GM19372 (cell line): ENCODE data around the gene PCDHGA1.
"Not testable (repeated sequence)": the region's sequence is repeated elsewhere in the genome, so short reads cannot be mapped to it uniquely, and the experiment has no call there.

Source experiments
- ATAC-seq: cut with Tn5 transposase; IDR thresholded peaks from one replicate; pipeline ENCODE4 v1.9.1; 2021; ENCODE audit warnings: mild to moderate bottlenecking, low read depth, moderate library complexity; ENCODE audit not compliant: unreplicated experiment

PCDHGA1 gene

DNA sequence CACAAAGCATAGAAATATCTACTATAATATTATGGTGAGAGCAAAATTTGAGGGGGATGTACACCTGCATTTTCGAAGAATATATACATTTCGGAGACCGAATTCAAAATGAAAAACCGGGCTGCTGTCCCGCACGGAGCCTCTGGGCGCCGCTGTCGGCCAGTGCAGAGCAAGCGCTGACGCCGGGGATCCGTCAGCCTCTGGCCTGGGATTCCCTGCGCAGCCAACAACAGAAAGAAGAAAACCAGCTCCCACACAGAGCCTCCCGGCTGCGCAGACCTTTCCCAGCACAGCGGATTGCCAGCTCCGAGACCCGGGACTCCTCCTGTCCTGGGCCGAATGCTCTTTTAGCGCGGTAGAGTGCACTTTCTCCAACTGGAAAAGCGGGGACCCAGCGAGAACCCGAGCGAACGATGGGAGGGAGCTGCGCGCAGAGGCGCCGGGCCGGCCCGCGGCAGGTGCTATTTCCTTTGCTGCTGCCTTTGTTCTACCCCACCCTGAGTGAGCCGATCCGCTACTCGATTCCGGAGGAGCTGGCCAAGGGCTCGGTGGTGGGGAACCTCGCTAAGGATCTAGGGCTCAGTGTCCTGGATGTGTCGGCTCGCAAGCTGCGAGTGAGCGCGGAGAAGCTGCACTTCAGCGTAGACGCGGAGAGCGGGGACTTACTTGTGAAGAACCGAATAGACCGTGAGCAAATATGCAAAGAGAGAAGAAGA is 77.6 kb downstream of the PCDHGA1 start, which contains the start of gene PCDHGB6:
Gene PCDHGB6, plus strand, starts transcription at position 232 of the 716 bp plus-strand sequence. Its CDS starts 182 bp downstream, at position 414.
- not testable (repeated sequence) for ATAC-seq

DNA sequence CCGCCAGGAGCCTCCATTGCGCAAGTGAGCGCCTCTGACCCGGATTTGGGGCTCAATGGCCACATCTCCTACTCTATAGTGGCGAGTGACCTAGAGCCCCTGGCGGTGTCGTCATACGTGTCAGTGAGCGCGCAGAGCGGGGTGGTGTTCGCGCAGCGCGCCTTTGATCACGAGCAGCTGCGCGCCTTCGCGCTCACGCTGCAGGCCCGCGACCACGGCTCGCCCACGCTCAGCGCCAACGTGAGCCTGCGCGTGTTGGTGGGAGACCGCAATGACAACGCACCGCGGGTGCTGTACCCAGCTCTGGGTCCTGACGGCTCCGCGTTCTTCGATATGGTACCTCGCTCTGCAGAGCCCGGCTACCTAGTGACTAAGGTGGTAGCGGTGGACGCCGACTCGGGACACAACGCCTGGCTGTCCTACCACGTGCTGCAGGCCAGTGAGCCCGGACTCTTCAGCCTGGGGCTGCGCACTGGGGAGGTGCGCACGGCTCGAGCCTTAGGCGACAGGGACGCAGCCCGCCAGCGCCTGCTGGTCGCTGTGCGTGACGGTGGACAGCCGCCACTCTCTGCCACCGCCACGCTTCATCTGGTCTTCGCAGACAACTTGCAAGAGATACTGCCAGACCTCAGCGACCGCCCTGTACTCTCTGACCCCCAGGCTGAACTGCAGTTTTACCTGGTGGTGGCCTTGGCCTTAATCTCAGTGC is 79.4 kb downstream of the PCDHGA1 start:
- no peak for ATAC-seq

- no peak for ATAC-seq
Measured at GRCh38 chr5:141411575-141411974, 81.3 kb downstream of the PCDHGA1 start.

DNA sequence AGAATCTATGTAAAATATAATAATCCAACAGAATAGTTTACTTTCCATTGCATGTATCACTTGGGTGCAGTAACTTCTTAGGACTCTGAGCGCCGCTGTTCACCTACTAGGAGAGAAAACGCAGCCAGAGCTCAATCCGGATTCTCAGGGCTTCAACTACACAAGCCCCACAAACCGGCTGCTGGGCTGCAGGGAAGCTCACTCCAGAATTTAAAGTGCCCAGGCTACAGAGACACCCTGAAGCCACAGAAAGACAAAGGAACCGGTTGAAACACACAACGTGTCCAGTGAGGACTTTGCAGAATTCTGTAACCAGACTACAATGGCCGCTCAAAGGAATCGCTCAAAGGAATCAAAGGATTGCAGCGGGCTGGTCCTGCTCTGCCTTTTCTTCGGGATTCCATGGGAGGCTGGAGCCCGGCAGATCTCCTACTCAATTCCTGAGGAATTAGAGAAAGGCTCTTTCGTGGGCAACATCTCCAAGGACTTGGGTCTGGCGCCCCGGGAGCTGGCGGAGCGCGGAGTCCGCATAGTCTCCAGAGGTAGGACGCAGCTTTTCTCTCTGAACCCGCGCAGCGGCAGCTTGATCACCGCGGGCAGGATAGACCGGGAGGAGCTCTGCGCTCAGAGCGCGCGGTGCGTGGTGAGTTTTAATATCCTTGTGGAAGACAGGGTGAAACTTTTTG is 82.7 kb downstream of the PCDHGA1 start, which contains the start of gene PCDHGA10:
Gene PCDHGA10, plus strand, starts transcription at position 134 of the 686 bp plus-strand sequence. Its CDS starts 189 bp downstream, at position 323.
- ATAC-seq: peak; percentile 92

GRCh38 chr5:141413540-141414069 is 83.3 kb downstream of the PCDHGA1 start:
- ATAC-seq: no peak

- ATAC-seq: not testable (repeated sequence)
Measured at GRCh38 chr5:141414548-141415274, 84.4 kb downstream of the PCDHGA1 start.

DNA sequence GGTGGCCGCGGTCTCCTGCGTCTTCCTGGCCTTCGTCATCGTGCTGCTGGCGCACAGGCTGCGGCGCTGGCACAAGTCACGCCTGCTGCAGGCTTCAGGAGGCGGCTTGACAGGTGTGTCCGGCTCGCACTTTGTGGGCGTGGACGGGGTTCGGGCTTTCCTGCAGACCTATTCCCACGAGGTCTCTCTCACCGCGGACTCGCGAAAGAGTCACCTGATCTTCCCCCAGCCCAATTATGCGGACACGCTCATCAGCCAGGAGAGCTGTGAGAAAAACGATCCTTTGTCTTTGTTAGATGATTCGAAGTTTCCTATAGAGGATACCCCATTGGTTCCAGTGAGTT is 84.9 kb downstream of the PCDHGA1 start:
- ATAC-seq: not testable (repeated sequence)

DNA sequence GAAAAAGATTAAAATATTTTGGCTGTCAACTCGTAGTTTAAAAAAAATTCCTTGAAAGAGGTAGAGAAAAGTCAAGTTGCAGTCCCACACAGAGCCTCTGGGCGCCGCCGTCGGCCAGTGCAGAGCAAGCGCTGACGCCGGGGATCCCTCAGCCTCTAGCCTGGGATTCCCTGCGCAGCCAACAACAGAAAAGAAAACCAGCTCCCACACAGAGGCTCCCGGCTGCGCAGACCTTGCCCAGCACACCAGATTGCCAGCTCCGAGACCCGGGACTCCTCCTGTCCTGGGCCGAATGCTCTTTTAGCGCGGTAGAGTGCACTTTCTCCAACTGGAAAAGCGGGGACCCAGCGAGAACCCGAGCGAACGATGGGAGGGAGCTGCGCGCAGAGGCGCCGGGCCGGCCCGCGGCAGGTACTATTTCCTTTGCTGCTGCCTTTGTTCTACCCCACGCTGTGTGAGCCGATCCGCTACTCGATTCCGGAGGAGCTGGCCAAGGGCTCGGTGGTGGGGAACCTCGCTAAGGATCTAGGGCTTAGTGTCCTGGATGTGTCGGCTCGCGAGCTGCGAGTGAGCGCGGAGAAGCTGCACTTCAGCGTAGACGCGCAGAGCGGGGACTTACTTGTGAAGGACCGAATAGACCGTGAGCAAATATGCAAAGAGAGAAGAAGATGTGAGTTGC is 87.3 kb downstream of the PCDHGA1 start, which contains the start of gene PCDHGB7:
Gene PCDHGB7, plus strand, starts transcription at position 184 of the 679 bp plus-strand sequence. Its CDS starts 183 bp downstream, at position 367.
- not testable (repeated sequence) for ATAC-seq

DNA sequence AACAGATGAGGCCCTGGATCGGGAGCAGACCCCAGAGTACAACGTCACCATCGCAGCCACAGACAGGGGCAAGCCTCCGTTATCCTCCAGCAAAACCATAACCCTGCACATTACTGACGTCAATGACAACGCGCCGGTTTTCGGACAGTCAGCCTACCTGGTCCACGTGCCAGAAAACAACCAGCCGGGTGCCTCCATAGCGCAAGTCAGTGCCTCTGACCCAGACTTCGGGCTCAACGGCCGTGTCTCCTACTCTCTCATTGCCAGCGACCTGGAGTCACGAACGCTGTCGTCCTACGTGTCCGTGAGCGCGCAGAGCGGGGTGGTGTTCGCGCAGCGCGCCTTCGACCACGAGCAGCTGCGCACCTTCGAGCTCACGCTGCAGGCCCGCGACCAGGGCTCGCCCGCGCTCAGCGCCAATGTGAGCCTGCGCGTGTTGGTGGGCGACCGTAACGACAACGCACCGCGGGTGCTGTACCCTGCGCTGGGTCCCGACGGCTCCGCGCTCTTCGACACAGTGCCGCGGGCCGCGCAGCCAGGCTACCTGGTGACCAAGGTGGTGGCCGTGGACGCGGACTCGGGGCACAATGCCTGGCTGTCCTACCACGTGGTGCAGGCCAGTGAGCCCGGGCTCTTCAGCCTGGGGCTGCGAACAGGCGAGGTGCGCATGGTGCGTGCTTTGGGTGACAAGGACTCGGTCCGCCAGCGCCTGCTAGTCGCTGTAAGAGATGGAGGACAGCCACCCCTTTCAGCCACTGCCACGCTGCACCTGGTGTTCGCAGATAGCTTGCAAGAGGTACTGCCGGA is 89.0 kb downstream of the PCDHGA1 start:
- no peak for ATAC-seq

DNA sequence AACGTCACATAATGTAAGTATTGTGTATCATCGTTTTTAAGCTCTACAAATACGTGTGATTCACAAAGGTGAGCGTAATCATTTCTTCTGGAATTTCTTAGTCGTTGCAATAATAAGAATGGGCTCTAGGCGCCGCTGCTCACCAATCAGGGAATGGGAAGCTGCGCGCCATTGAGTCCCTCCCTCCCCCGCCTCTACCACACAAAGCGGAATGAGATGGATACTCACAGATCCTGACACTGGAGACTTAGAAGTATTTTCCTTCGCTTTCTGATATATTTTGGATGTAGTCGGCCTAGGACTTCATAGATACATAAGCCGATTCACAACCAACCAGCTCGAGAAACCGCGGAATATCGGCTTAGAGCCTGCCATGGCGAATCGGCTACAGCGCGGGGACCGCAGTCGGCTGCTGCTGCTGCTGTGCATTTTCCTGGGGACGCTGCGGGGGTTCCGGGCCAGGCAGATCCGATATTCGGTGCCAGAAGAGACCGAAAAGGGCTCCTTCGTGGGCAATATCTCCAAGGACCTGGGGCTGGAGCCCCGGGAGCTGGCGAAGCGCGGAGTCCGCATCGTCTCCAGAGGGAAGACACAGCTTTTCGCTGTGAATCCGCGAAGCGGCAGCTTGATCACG is 90.7 kb downstream of the PCDHGA1 start, which contains the start of gene PCDHGA11:
Gene PCDHGA11, plus strand, starts transcription at position 197 of the 634 bp plus-strand sequence. Its CDS starts 177 bp downstream, at position 374.
- no peak for ATAC-seq

DNA sequence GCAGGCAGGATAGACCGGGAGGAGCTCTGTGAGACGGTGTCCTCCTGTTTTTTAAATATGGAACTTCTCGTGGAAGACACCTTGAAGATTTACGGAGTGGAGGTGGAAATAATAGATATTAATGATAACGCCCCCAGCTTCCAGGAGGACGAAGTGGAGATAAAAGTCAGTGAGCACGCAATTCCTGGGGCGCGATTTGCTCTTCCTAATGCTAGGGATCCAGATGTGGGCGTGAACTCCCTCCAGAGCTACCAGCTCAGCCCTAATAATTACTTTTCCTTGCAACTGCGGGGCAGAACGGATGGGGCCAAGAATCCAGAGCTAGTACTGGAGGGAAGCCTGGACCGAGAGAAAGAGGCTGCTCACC is 91.2 kb downstream of the PCDHGA1 start:
- no peak for ATAC-seq

- ATAC-seq: no peak
Measured at GRCh38 chr5:141422742-141423291, 92.5 kb downstream of the PCDHGA1 start.

DNA sequence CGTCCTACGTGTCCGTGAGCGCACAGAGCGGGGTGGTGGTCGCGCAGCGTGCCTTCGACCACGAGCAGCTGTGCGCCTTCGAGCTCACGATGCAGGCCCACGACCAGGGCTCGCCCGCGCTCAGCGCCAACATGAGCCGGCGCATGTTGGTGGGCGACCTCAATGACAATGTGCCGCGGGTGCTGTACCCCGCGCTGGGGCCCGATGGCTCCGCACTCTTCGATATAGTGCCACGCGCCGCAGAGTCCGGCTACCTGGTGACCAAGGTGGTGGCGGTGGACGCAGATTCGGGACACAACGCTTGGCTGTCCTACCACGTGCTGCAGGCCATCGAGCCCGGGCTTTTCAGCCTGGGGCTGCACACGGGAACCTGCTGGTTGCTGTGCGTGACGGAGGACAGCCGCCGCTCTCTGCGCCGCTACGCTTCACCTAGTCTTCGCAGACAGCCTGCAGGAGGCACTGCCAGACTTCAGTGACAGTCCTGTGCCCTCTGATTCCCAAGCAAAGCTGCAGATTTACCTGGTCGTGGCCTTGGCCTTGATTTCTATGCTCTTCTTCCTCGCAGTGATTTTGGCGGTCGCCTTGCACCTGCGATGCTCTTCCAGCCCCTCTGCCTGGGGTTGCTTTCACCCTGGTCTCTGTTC is 97.6 kb downstream of the PCDHGA1 start:
- ATAC-seq: no peak

- peak; percentile 89 for ATAC-seq
Measured at GRCh38 chr5:141430332-141431113, 100.2 kb downstream of the PCDHGA1 start, which contains the start of gene PCDHGA12. Gene PCDHGA12 (plus strand): TSS chr5:141430507. CDS start chr5:141430760, 253 bp downstream.

DNA sequence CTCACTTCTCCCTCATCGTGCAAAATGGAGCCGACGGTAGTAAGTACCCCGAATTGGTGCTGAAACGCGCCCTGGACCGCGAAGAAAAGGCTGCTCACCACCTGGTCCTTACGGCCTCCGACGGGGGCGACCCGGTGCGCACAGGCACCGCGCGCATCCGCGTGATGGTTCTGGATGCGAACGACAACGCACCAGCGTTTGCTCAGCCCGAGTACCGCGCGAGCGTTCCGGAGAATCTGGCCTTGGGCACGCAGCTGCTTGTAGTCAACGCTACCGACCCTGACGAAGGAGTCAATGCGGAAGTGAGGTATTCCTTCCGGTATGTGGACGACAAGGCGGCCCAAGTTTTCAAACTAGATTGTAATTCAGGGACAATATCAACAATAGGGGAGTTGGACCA is 101.0 kb downstream of the PCDHGA1 start:
- ATAC-seq: no peak

DNA sequence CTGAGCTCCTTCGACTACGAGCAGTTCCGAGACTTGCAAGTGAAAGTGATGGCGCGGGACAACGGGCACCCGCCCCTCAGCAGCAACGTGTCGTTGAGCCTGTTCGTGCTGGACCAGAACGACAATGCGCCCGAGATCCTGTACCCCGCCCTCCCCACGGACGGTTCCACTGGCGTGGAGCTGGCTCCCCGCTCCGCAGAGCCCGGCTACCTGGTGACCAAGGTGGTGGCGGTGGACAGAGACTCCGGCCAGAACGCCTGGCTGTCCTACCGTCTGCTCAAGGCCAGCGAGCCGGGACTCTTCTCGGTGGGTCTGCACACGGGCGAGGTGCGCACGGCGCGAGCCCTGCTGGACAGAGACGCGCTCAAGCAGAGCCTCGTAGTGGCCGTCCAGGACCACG is 102.0 kb downstream of the PCDHGA1 start:
- ATAC-seq: not testable (repeated sequence)
